Skin epidermis (tissue), 12 donors: ENCODE results near the gene TNRC18.
"Not testable (repeated sequence)": the region's sequence is repeated elsewhere in the genome, so short reads cannot be mapped to it uniquely, and the experiment has no call there.

Source experiments
- H3K27ac ChIP-seq, 21 experiments: fragments of 200-600 bp; sonication (generic) in 11 of 21; one replicate each; pipeline ENCODE4 v1.5.0; 2020; ENCODE audit warnings: mild to moderate bottlenecking in 3 of 21, inconsistent platforms in 2 of 21, moderate library complexity in 2 of 21
- H3K4me3 ChIP-seq, 7 experiments: fragments of 200-600 bp; sonication (generic) in 2 of 7; one replicate each; pipeline ENCODE4 v1.5.0; 2020; ENCODE audit warnings: inconsistent platforms in 2 of 7, mild to moderate bottlenecking in 2 of 7, moderate library complexity in 1 of 7

Gene TNRC18

DNA sequence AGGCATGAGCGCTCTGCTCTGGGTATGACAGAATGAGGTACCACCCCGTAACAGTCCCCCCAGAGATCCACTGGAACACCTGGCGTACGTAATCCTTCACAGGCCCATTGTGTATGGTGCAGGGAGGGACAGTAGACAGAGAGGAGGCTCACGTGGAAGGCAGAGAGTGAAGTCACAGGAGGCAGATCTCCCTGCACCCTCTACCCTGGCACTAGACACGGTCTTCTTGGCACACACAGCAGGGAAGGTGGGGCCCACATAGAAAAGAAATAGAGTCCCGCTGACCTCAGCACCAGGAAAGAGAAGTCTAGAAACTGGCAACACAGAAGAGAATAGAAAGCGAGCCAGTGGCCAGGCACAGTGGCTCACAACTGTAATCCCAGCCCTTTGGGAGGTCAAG is 89.0 kb downstream of the TNRC18 start:
- no peak overlapping the region for H3K27ac ChIP-seq
- H3K4me3 ChIP-seq = no peak overlapping the region

DNA sequence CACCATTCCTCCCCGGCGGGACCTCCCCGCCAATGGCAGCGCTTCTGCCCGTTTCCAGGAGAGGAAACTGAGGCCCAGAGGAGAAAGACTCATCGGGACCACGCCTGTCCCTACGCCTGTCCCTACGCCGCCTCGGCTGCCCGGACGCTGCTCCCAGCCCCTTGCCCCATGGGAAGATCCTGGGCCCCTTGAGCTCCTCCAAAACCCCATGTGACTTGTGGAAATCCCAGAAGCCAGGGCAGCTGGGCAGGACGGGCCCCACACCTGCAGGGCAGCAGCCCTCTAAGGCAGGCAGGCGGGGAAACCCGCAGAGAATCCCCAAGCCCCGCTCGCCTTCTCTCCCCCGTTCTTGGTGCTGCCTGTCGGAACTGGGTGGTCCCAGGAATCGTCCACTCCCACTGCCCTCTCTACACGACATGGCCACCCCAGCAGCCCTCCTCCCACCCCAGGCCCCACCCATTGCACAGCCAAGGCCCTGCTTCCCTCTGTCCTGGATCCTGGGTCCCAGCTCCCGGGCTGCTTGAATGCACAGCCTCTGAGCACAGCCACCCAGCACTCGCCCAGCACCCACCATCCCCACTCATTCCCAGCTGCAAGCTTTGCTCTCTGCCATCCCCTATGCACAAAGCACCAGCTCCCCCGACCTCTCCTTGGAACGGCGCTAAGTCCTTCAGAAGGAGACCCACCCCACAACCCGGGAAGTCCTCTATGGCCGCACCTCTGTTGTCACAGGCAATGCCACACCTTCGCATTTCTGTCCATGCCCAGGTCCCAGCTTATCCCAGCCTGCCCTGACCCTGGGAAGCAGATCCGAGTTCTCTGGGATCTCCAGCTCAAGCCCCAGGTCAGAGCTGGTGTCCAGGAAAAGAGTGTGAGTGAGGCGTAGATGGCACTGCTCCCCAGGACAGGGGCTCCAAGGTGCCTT is 90.3 kb downstream of the TNRC18 start:
- H3K4me3 ChIP-seq = no peak overlapping the region
- H3K27ac ChIP-seq = no peak overlapping the region

- H3K27ac ChIP-seq = no peak overlapping the region
- no peak overlapping the region for H3K4me3 ChIP-seq
These were observed 91.1 kb downstream of the TNRC18 start for GRCh38 chr7:5332579-5332978.

DNA sequence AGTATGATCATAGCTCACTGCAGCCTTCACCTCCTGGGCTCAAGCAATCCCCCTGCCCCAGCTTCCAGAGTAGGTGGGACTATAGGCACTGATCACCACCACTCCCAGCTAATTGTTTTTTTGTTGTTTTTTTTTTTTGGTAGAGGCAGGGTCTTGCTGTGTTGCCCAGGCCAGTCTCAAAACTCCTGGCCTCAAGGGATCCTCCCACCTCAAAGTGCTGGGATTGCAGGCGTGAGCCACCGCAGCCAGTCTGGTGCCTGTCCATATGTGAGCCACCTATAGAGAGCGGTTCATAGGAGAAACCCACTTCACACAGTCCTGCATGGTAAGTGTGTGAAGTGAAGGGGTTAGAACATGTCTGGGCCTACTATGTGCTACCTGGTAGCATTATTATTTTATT is 93.3 kb downstream of the TNRC18 start:
- no peak overlapping the region for H3K4me3 ChIP-seq
- no peak overlapping the region for H3K27ac ChIP-seq

DNA sequence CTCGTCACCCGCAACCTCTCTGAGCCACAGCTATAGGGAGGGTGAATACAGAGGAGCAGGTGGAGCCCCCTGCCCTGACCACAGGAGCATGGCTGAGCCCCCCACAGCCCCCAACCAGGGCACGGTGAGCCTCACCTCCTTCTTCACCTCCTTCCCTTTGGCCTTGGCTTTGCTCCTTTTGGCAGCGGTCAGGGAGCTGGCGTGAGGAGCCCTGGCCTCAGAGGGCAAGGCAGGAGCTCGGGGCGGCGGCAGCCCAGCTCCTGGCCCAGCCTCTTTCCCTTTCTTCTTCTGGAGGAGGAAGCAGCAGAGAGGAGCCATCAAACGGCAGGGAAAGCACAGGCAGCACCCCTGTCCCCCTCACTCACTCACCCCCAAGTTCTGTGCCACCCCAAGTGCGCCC is 98.7 kb downstream of the TNRC18 start:
- no peak overlapping the region for H3K27ac ChIP-seq
- H3K4me3 ChIP-seq = no peak overlapping the region

DNA sequence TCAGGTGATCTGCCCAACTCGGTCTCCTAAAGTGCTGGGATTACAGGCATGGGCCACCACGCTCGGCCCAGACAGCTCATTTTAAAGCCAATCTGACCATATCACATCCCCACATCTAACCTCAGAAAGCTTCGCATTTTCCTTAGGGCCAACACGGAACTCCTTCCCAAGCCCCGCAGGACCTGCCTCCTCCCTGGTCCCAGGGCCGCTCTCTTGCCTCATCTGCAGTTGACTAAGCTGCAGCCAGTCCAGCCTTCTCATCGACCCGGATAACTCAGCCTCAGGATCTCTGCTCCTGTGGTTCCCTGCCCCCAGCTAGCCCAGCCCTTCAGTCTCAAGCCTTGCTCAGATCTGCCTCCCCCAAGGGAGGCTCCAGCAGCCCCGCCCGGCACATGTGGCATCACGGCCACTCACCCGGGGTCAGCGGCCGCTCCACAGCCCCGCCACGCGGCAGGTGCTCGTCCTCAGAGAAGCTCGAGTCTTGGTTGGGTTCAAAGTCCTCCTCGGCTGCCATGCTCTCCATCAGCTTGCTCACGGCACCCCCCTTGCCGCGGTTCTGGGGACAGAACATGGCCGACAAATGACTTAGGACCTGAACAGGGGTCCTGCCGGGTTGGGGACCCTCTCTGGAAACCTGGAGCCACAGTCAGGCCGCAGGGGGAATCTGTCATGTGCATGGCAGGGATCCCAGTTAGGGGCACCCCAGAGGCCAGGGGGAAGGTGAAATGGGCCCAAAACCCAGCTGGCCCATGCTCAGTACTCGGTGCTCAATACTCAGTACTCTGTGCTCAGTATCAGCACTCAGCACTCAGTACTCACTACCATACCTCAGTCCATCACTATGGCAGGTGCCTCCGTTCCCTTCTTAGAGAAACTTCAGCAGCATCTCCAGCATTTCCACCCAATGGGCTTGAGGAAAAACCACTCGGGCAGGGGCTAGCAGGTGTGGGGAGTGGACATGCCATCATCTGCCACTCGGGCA is 99.5 kb downstream of the TNRC18 start:
- not testable (repeated sequence) for H3K4me3 ChIP-seq, H3K27ac ChIP-seq

- Histone ChIP-seq H3K4me3 (no peak overlapping the region), H3K27ac (no peak overlapping the region)
These were observed 100.8 kb downstream of the TNRC18 start for GRCh38 chr7:5322621-5323410.

DNA sequence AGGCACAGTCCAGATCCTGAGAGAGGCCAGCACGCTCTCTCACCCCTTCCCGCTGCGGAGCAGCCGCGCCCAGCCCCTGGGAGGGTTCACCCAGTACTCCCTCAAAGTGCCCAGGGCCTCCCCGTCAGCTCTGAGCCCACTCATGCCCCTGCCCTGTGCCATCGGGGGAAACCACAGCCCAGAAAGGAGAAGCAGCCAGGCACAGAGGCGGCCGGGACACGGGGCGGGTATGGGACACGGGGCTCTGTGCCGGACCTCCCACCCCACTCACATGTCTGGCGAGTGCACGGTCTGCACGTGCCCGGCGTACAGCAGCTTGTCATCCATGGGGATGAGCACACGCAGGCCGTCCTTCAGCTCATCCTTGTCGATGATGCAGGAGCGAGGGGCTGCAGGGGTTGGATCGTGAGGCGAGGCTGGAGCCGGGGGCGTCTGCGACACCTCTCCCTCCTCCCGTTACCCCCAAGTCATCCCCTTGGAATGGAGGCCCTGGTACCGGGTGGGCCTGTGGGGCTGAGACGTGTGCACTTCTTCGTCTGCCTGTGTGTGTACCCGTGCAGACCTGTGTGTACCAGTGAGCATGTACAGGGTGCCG is 102.7 kb downstream of the TNRC18 start:
- no peak overlapping the region for H3K27ac ChIP-seq
- no peak overlapping the region for H3K4me3 ChIP-seq

DNA sequence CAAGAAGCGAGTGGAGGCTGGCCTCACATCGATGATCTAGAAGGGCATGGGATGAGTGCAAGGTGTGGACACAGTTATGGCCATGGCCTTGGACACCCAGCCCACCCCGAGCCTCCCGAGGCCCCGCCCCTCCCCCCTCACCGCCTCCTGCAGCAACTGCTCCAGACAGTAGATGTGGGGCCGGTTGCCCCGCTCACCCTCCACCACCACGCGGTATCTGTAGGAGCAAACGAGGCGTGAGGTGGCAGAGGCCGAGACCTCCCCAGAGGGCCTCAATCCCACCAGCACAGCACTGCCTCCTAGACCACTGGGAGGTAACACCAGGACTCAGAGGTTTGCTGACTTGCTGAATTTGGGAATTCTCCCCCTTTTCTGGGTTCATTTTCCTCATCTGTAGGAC is 103.2 kb downstream of the TNRC18 start:
- no peak overlapping the region for H3K4me3 ChIP-seq
- no peak overlapping the region for H3K27ac ChIP-seq

GRCh38 chr7:5318613-5319012 is 105.0 kb downstream of the TNRC18 start:
- not testable (repeated sequence) for H3K4me3 ChIP-seq, H3K27ac ChIP-seq

- Histone ChIP-seq H3K27ac (no peak overlapping the region), H3K4me3 (no peak overlapping the region)
These were observed 107.9 kb downstream of the TNRC18 start for GRCh38 chr7:5315761-5316160.

DNA sequence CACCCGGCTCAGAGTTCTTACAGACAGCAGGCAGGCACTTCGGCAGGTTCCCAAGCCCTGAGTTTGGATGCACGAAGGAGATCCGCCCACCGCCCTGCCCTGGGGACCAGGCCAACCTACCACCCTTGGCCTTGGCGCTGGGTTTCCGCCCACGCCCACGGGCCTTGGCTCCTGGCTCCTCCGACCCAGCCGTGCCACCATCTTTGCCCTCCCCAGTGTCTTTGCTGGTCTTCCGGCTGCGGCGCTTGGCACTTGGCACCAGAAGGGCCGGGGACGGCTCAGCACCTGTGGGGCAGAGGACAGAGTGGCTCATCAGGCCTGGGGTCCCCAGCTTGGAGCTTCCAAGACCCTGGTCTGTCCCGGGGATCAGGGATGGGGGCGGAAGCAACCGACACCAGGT is 108.8 kb downstream of the TNRC18 start:
- Histone ChIP-seq H3K27ac (no peak overlapping the region), H3K4me3 (no peak overlapping the region)

GRCh38 chr7:5313076-5313885 is 110.4 kb downstream of the TNRC18 start:
- H3K27ac ChIP-seq, H3K4me3 ChIP-seq: not testable (repeated sequence)

DNA sequence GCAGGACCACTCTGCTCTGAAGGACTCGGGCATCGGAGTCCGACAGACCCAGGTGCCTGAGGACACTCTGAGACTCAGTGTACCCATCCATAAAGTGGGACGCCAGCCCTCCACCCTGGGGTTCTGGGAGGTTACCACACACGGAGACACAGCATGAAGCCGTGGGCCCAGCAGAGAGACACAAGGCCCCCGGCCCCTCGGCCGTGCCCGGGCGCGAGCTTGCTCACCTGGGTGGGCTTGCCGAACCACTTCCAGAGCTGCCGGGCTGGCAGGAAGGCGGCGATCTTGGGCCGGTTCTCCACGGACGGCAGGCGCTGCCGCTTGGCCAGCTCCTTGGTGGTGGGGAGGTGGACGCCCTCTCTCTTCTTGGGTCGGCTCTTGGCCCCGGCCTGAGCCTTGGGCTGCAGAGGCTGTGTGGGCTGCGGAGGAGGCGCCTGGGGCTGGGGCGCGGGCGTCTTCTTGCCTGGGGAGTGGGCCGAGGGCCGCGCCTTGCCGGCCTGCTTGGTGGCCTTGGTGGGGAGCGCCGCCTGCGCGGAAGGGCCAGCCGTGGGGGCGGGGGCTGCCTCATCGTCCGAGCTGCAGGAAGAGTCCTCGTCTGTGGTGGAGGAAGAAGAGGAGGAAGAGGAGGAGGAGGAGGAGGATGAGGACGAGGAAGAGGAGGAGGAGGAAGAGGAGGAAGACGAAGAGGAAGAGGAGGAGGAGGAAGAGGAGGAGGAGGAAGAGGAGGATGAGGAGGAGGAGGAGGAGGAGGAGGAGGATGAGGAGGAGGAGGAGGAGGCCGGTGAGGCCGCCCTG is 111.2 kb downstream of the TNRC18 start:
- H3K4me3 ChIP-seq, H3K27ac ChIP-seq: not testable (repeated sequence)

DNA sequence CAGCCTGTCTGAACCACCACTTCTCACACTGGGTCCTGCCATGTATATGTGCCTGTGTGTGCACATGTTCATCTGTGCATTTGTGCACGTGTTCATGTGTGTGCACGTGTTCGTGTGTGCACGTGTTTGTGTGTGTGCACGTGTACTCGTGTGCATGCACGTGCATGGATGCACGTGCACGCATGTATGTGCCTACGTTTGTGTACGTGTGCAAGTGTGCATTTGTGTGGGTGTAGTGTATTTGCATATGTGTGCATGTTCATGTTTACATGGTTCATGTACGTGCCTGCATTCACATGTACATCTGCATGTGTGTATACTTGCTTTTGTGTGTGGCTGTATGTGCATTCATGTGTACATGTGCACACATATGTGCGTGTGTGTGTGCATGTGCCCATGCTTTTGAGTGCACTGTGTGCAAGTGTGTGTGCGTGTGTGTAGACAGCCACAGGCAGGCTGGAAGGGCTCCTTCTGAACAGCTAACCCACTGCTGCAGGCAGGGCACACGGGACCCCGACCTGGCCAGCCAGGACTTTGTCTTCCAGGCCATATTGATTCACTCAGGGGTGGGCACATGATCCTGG is 112.7 kb downstream of the TNRC18 start:
- Histone ChIP-seq H3K4me3 (no peak overlapping the region), H3K27ac (no peak overlapping the region)

- no peak overlapping the region for H3K27ac ChIP-seq
- no peak overlapping the region for H3K4me3 ChIP-seq
These were observed 114.5 kb downstream of the TNRC18 start for GRCh38 chr7:5309146-5309545.
